Stomach (tissue), 4 donors: ENCODE data around the gene KCNQ5.

ENCODE experiments used
- POLR2A ChIP-seq, 4 donors: fragments of 450-650 bp; IDR thresholded peaks; one replicate each; pipeline ENCODE4 v1.6.1; 2016; ENCODE audit warnings: antibody characterized with exemption in 4 of 4, control low read depth in 2 of 4, mild to moderate bottlenecking in 1 of 4, moderate library complexity in 1 of 4
- POLR2AphosphoS5 ChIP-seq, 3 donors: sonication (generic); formaldehyde crosslinking; IDR thresholded peaks; one replicate each; pipeline ENCODE4 v1.6.1; 2016; ENCODE audit warnings: antibody characterized with exemption in 3 of 3
- TF ChIP-seq, protein P1 (sequence below), 7 experiments: fragments of 450-650 bp in 4 of 7; fragments of 200-600 bp in 3 of 7; sonication (generic) in 3 of 7; IDR thresholded peaks; one replicate each; pipeline ENCODE4 v1.5.1; 2016 to 2019; ENCODE audit warnings: antibody characterized with exemption in 7 of 7, control low read depth in 2 of 7, mild to moderate bottlenecking in 1 of 7

DNA sequence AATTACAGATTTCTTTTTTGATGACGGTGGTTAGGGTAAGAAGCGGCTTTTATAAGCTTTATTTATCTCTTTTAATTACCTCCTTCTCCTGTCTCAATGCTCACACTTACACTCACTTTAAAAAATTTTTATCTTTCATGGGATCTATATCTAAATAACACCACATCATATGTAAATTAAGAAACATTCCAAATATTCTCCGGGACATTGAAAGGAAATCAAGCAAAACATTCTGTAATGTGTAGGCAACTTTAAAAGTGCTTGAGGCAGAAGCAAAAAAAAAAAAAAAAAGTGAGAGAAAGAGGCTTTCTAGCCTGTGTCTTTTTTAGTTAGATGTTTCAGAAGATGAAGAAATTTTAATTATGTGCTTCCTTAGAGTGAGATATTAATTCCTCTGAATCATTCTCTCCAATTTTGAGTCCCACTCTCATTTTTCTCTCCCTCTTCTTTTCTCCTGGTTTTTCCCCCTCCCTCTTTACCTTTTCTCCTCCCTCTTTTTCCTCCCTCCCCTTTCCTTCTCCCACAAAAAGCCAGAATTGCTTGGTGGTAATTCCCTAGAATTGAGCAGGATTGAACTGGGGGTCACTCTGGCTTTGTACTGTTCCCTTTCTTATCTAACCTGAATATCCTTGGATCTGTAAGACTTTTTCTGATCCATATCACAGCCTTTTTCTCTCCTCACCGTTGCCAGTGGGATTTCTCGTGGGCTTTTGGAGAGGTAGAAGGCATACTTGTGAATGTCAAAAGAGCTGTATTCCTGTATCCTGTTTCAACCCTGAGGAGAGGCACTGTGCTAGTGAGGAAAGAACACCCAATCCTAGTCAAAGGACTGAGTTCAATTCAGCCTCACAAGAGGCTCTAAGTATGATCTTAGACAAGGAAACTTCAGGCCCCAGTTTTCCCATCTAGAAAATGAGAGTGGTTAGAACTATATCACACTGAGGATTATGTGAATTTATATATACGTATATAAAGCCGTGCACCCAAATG lies 30.4 kb downstream of the KCNQ5 start:
- TF ChIP-seq, protein P1, sequence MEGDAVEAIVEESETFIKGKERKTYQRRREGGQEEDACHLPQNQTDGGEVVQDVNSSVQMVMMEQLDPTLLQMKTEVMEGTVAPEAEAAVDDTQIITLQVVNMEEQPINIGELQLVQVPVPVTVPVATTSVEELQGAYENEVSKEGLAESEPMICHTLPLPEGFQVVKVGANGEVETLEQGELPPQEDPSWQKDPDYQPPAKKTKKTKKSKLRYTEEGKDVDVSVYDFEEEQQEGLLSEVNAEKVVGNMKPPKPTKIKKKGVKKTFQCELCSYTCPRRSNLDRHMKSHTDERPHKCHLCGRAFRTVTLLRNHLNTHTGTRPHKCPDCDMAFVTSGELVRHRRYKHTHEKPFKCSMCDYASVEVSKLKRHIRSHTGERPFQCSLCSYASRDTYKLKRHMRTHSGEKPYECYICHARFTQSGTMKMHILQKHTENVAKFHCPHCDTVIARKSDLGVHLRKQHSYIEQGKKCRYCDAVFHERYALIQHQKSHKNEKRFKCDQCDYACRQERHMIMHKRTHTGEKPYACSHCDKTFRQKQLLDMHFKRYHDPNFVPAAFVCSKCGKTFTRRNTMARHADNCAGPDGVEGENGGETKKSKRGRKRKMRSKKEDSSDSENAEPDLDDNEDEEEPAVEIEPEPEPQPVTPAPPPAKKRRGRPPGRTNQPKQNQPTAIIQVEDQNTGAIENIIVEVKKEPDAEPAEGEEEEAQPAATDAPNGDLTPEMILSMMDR (IDR thresholded peaks at IDR 0.05) = no peak
- TF ChIP-seq POLR2A (IDR thresholded peaks at IDR 0.05) (no peak), POLR2AphosphoS5 (IDR thresholded peaks at IDR 0.05) (no peak)
